ENCODE measurements around the gene LYPD8.

GRCh38 chr1:248792342-248792741, 36.8 kb upstream of the LYPD8 start:
- TF ChIP-seq EP300 (IDR thresholded peaks at IDR 0.05; ENCODE audit: low read depth): no peak
- no peak for TF ChIP-seq POLR2A (IDR thresholded peaks at IDR 0.05)

Data from transverse colon (tissue), 1 donor.